Measurements from ENCODE around the gene NEURL1B. TPM values are rescaled to one million over a fixed set of nuclear protein-coding genes. Genes with fewer than 3 reads are reported as not detected.
A peak's percentile ranks its signal among the peaks of the same experiment; 100 is the strongest.

NEURL1B gene
- total and polyA plus RNA-seq, 2 donors: 4.7 to 5.3 TPM

DNA sequence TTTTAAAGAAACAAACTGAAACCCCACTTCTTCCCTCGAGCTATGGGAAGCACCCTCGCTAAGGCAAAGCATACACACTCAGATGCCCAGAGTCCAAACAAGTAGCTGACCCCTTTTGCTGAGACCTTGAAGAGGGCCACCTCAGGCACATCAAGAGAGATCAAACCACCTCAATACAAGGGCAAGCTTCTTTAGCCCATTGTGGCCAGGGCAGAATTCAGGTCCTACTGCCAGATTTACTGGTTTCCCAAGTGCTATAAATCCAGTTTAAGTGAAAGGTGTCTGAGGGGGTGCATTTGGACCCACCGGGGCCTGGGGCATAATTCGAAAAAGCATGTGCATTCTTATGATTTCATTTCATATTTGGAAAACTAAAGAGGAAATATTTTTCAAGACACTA lies 40.4 kb downstream of the NEURL1B start:
- H3K9me3 ChIP-seq (ENCODE audit: control insufficient read depth in 2 of 2, insufficient read depth in 1 of 2, low read length in 1 of 2): no peaks in the 10 kb centered on the region
- DNase-seq (ENCODE audit: low read depth in 6 of 9, low spot score in 9 of 9): no peak
- WGBS: 99% methylated on average over 4 of the region's 4 CpGs
- peaks cover 0 to 16% of the 10 kb centered on the region in 2 donors for H3K27me3 ChIP-seq (ENCODE audit: control insufficient read depth in 2 of 2, insufficient read depth in 1 of 2, low read length in 1 of 2)
- H3K27ac ChIP-seq (ENCODE audit: low read depth in 1 of 2, low read length in 1 of 2): no peak overlapping the region
- H3K36me3 ChIP-seq (ENCODE audit: control insufficient read depth in 2 of 2, insufficient read depth in 2 of 2, low read length in 1 of 2): peaks cover 2 to 4% of the 10 kb centered on the region in 2 donors
- H3K4me3 ChIP-seq (ENCODE audit: low read length in 2 of 2): no peak overlapping the region
- H3K4me1 ChIP-seq (ENCODE audit: control insufficient read depth in 2 of 2, insufficient read depth in 2 of 2, low read length in 2 of 2): no peaks in the 10 kb centered on the region

DNA sequence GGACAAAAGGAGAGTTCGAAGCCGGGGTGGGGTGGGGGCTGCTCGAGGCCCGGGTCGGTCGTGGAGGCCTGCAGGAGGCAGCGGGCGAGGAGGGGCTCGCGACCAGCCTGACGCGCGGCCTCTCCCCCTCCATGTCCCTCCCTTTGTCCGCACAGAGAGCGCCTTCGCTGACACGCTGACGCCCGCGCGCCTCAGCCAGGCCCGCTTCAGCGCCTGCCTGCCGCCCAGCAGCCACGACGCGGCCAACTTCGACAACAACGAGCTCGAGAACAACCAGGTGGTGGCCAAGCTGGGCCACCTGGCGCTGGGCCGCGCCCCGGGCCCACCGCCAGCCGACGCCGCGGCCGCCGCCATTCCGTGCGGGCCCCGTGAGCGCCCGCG lies 42.2 kb downstream of the NEURL1B start:
- no peaks in the 10 kb centered on the region for H3K36me3 ChIP-seq (ENCODE audit: control insufficient read depth in 2 of 2, insufficient read depth in 2 of 2, low read length in 1 of 2)
- H3K4me3 ChIP-seq (ENCODE audit: low read length in 2 of 2): peak overlapping the region in 1 of 2 donors; percentile 38
- H3K4me1 ChIP-seq (ENCODE audit: control insufficient read depth in 2 of 2, insufficient read depth in 2 of 2, low read length in 2 of 2): peaks cover 2 to 7% of the 10 kb centered on the region in 2 donors
- H3K27ac ChIP-seq (ENCODE audit: low read depth in 1 of 2, low read length in 1 of 2): no peak overlapping the region
- DNase-seq (ENCODE audit: low read depth in 6 of 9, low spot score in 9 of 9): no peak
- 87% methylated on average over 47 of the region's 47 CpGs for WGBS
- peaks cover 0 to 16% of the 10 kb centered on the region in 2 donors for H3K27me3 ChIP-seq (ENCODE audit: control insufficient read depth in 2 of 2, insufficient read depth in 1 of 2, low read length in 1 of 2)
- no peaks in the 10 kb centered on the region for H3K9me3 ChIP-seq (ENCODE audit: control insufficient read depth in 2 of 2, insufficient read depth in 1 of 2, low read length in 1 of 2)

DNA sequence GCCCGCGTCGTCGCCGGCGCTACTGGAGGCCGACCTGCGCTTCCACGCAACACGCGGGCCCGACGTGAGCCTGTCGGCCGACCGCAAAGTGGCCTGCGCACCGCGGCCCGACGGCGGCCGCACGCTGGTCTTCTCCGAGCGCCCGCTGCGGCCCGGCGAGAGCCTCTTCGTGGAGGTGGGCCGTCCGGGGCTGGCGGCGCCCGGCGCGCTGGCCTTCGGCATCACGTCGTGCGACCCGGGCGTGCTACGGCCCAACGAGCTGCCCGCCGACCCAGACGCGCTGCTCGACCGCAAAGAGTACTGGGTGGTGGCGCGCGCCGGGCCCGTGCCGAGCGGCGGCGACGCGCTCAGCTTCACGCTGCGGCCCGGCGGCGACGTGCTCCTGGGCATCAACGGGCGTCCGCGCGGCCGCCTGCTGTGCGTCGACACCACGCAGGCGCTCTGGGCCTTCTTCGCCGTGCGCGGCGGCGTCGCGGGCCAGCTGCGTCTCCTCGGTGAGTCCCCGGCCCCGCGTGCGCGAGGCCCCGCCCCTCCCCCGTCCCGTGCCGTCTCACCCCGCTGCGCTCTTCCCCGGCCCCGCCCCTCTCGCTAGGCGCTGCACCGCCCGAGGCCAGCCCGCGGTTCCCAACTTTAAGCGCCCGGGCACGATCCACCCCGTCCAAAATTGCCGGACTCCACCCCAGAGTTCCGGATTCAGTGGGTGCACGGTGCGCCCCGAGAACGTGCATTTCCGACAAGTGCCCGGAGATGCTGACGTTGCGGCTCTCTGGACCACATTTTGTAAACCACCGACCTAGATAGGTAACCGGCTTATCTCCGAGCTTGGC lies 42.8 kb downstream of the NEURL1B start:
- Histone ChIP-seq H3K27me3 (ENCODE audit: control insufficient read depth in 2 of 2, insufficient read depth in 1 of 2, low read length in 1 of 2) (peaks cover 0 to 16% of the 10 kb centered on the region in 2 donors), H3K9me3 (ENCODE audit: control insufficient read depth in 2 of 2, insufficient read depth in 1 of 2, low read length in 1 of 2) (no peaks in the 10 kb centered on the region), H3K4me1 (ENCODE audit: control insufficient read depth in 2 of 2, insufficient read depth in 2 of 2, low read length in 2 of 2) (peaks cover 4 to 13% of the 10 kb centered on the region in 2 donors), H3K4me3 (ENCODE audit: low read length in 2 of 2) (peak overlapping the region in 1 of 2 donors; percentile 38), H3K27ac (ENCODE audit: low read depth in 1 of 2, low read length in 1 of 2) (no peak overlapping the region), H3K36me3 (ENCODE audit: control insufficient read depth in 2 of 2, insufficient read depth in 2 of 2, low read length in 1 of 2) (peaks cover 0 to 2% of the 10 kb centered on the region in 2 donors)
- 55% methylated on average over 125 of the region's 125 CpGs for WGBS
- DNase-seq (ENCODE audit: low read depth in 6 of 9, low spot score in 9 of 9): peak in 6 of 9 donors; percentile 52 to 72 (median 56)

DNA sequence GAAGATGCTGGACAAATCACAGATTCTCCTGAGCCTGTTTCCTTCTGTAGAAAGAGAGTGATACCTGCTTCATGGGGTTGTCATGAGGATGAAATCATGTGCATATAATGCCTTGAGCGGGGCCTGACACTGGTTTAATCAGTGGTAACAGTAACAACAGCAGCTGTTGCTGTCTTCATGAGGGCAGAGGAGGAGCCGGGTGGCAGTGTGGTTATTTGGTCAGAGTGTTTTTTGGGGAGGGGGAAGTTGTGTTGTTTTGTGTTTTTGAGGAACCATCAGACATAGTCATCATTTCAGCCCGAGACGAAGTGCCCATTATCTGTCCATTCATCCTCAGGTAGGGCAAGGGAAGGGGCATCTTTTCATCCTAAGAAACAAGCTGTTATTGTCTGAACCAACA lies 44.0 kb downstream of the NEURL1B start:
- WGBS: 94% methylated on average over 4 of the region's 4 CpGs

DNA sequence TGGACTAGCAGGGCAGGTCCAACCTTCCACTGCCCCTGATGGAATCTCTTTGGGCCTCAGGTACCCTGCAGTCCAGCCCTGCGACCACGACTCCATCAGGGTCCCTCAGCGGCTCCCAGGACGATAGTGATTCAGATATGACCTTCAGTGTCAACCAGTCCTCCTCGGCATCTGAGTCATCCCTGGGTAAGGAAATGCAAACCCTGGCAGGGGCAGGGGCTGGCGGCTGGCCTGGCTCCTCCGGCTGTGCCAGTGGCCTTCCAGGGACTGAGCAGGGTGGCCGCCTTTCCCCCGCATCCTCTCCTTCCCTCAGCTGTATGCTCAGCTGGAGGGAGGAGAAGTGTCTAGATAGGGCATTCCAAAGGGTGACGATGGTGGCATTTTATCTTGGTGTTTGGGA lies 45.0 kb downstream of the NEURL1B start:
- Histone ChIP-seq H3K4me3 (ENCODE audit: low read length in 2 of 2) (no peak overlapping the region), H3K4me1 (ENCODE audit: control insufficient read depth in 2 of 2, insufficient read depth in 2 of 2, low read length in 2 of 2) (peaks cover 6 to 28% of the 10 kb centered on the region in 2 donors), H3K27me3 (ENCODE audit: control insufficient read depth in 2 of 2, insufficient read depth in 1 of 2, low read length in 1 of 2) (peaks cover 0 to 16% of the 10 kb centered on the region in 2 donors), H3K9me3 (ENCODE audit: control insufficient read depth in 2 of 2, insufficient read depth in 1 of 2, low read length in 1 of 2) (no peaks in the 10 kb centered on the region), H3K27ac (ENCODE audit: low read depth in 1 of 2, low read length in 1 of 2) (no peak overlapping the region), H3K36me3 (ENCODE audit: control insufficient read depth in 2 of 2, insufficient read depth in 2 of 2, low read length in 1 of 2) (peaks cover 0 to 5% of the 10 kb centered on the region in 2 donors)
- WGBS: over 99% methylated on average over 10 of the region's 10 CpGs
- DNase-seq (ENCODE audit: low read depth in 6 of 9, low spot score in 9 of 9): no peak

More for the DNA sequence above, 44.0 kb downstream of the NEURL1B start:
- peaks cover 6 to 26% of the 10 kb centered on the region in 2 donors for H3K4me1 ChIP-seq (ENCODE audit: control insufficient read depth in 2 of 2, insufficient read depth in 2 of 2, low read length in 2 of 2)
- peaks cover 0 to 16% of the 10 kb centered on the region in 2 donors for H3K27me3 ChIP-seq (ENCODE audit: control insufficient read depth in 2 of 2, insufficient read depth in 1 of 2, low read length in 1 of 2)
- H3K4me3 ChIP-seq (ENCODE audit: low read length in 2 of 2): no peak overlapping the region
- H3K27ac ChIP-seq (ENCODE audit: low read depth in 1 of 2, low read length in 1 of 2): no peak overlapping the region
- no peak for DNase-seq (ENCODE audit: low read depth in 6 of 9, low spot score in 9 of 9)
- no peaks in the 10 kb centered on the region for H3K9me3 ChIP-seq (ENCODE audit: control insufficient read depth in 2 of 2, insufficient read depth in 1 of 2, low read length in 1 of 2)
- H3K36me3 ChIP-seq (ENCODE audit: control insufficient read depth in 2 of 2, insufficient read depth in 2 of 2, low read length in 1 of 2): peaks cover 0 to 5% of the 10 kb centered on the region in 2 donors

DNA sequence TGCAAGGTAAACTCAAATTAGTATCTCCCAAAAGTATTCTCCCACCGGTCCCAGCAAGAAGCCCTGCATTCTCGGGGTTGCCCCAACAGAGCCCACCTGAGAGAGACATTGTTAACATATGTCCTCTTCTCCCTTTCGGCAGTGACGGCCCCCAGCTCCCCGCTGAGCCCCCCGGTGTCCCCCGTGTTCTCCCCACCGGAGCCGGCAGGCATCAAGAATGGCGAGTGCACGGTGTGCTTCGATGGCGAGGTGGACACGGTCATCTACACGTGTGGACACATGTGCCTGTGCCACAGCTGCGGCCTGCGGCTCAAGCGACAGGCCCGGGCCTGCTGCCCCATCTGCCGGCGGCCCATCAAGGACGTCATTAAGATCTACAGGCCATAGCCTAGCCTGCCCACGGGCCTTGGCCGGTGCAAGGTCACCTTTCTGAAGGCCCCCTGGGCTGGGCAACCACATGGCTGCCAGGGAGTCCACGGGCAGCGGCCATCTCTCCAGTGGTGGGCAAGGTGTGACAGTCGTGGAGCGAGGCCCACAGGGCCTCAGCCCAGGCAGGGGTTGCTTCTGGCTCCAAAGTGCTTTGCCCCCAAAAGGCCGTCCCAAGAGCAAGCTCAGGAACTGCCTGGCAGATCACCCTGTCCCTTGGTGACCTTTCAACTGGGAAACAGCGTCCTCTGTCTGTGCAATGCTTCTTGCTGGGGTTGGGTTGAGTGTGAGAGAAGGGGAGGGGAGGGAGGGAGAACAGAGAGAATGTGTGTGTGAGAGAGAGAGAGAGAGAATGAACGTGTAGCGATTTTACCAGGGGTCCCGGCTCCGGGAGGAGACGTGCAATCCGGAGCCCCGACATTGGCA lies 45.7 kb downstream of the NEURL1B start:
- H3K36me3 ChIP-seq (ENCODE audit: control insufficient read depth in 2 of 2, insufficient read depth in 2 of 2, low read length in 1 of 2): peaks cover 0 to 5% of the 10 kb centered on the region in 2 donors
- H3K4me1 ChIP-seq (ENCODE audit: control insufficient read depth in 2 of 2, insufficient read depth in 2 of 2, low read length in 2 of 2): peaks cover 6 to 28% of the 10 kb centered on the region in 2 donors
- no peak for DNase-seq (ENCODE audit: low read depth in 6 of 9, low spot score in 9 of 9)
- no peak overlapping the region for H3K27ac ChIP-seq (ENCODE audit: low read depth in 1 of 2, low read length in 1 of 2)
- WGBS: 97% methylated on average over 37 of the region's 37 CpGs
- H3K4me3 ChIP-seq (ENCODE audit: low read length in 2 of 2): no peak overlapping the region
- H3K27me3 ChIP-seq (ENCODE audit: control insufficient read depth in 2 of 2, insufficient read depth in 1 of 2, low read length in 1 of 2): peaks cover 0 to 16% of the 10 kb centered on the region in 2 donors
- H3K9me3 ChIP-seq (ENCODE audit: control insufficient read depth in 2 of 2, insufficient read depth in 1 of 2, low read length in 1 of 2): no peaks in the 10 kb centered on the region

DNA sequence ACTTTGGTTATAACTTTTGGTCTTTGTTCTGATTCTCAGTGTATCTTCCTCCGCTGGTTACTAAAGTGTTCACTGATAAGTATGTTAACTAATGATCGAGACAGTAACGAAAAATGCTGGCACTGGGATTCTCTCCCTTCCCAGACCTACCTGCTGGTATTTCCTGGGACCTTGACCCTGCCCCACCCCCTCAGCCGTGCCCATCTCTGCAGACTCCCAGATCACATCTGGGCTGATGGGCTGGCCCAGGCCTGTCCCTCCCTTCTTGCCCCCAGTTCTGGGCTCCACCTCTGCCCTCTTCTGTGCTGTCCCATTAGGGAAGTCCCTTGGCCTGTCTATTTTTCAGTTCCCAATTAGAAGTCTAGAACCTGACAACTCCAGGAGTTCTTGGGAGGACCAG lies 46.9 kb downstream of the NEURL1B start:
- peaks cover 0 to 10% of the 10 kb centered on the region in 2 donors for H3K27me3 ChIP-seq (ENCODE audit: control insufficient read depth in 2 of 2, insufficient read depth in 1 of 2, low read length in 1 of 2)
- no peak overlapping the region for H3K4me3 ChIP-seq (ENCODE audit: low read length in 2 of 2)
- H3K36me3 ChIP-seq (ENCODE audit: control insufficient read depth in 2 of 2, insufficient read depth in 2 of 2, low read length in 1 of 2): peaks cover 0 to 5% of the 10 kb centered on the region in 2 donors
- peaks cover 6 to 28% of the 10 kb centered on the region in 2 donors for H3K4me1 ChIP-seq (ENCODE audit: control insufficient read depth in 2 of 2, insufficient read depth in 2 of 2, low read length in 2 of 2)
- WGBS: 85% methylated on average over 4 of the region's 4 CpGs
- peak overlapping the region in 1 of 2 donors; percentile 84 for H3K27ac ChIP-seq (ENCODE audit: low read depth in 1 of 2, low read length in 1 of 2)
- H3K9me3 ChIP-seq (ENCODE audit: control insufficient read depth in 2 of 2, insufficient read depth in 1 of 2, low read length in 1 of 2): no peaks in the 10 kb centered on the region
- no peak for DNase-seq (ENCODE audit: low read depth in 6 of 9, low spot score in 9 of 9)

DNA sequence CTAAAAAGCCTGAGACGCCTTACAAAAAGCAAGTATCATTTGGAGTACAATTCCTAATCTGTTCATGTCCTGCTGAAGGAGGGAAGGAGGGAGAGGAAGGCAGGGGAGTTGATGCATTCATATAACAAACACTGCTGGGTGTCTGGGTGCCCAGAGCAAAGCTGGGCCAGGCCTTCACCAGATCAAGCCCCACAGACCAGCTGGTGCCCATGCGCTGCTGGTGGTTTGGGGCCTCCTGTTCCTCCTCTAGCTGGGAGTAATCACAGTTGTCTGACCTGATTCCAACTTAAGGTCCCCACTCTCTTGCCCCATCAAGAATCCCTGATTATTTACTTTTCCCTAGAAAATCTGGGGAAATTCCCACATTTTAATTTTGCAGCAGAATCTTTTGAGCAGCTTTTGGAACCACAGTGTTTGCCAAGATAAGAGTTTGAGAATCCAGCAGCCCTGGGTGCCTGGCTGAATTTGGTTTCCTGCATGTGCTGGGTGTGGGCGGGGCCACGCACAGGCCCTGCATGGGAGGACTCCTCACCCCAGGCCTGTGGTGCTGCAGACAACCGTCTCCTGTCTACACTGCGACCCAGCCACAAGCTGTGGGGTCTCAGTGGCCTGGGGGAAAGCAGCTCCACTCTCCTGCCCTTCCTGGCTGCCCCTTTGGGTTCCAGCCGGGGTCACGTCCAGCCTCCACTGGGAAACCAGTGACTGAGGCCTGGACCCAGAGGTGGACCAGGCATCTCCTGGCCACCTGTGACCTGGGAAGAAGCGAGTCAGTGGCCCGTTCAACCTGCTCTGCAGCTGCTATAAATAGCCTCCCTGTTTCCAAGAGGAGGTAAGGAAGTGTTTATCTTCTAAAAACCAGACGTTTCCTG lies 47.5 kb downstream of the NEURL1B start:
- peak overlapping the region; percentile 81 to 84 for H3K27ac ChIP-seq (ENCODE audit: low read depth in 1 of 2, low read length in 1 of 2)
- peaks cover 0 to 5% of the 10 kb centered on the region in 2 donors for H3K36me3 ChIP-seq (ENCODE audit: control insufficient read depth in 2 of 2, insufficient read depth in 2 of 2, low read length in 1 of 2)
- H3K27me3 ChIP-seq (ENCODE audit: control insufficient read depth in 2 of 2, insufficient read depth in 1 of 2, low read length in 1 of 2): peaks cover 0 to 5% of the 10 kb centered on the region in 2 donors
- no peak overlapping the region for H3K4me3 ChIP-seq (ENCODE audit: low read length in 2 of 2)
- WGBS: 23% methylated on average over 11 of the region's 11 CpGs
- peak in 7 of 9 donors; percentile 48 to 84 (median 57) for DNase-seq (ENCODE audit: low read depth in 6 of 9, low spot score in 9 of 9)
- no peaks in the 10 kb centered on the region for H3K9me3 ChIP-seq (ENCODE audit: control insufficient read depth in 2 of 2, insufficient read depth in 1 of 2, low read length in 1 of 2)
- H3K4me1 ChIP-seq (ENCODE audit: control insufficient read depth in 2 of 2, insufficient read depth in 2 of 2, low read length in 2 of 2): peaks cover 6 to 28% of the 10 kb centered on the region in 2 donors
